CD4-positive, alpha-beta T cell treated with Interleukin-21 for 1 hour (primary cell): ENCODE data around the gene LRBA.

Experiments
- DNase-seq: peaks from one replicate; pipeline ENCODE4 v3.0.0-alpha.2; 2020

LRBA gene

DNA sequence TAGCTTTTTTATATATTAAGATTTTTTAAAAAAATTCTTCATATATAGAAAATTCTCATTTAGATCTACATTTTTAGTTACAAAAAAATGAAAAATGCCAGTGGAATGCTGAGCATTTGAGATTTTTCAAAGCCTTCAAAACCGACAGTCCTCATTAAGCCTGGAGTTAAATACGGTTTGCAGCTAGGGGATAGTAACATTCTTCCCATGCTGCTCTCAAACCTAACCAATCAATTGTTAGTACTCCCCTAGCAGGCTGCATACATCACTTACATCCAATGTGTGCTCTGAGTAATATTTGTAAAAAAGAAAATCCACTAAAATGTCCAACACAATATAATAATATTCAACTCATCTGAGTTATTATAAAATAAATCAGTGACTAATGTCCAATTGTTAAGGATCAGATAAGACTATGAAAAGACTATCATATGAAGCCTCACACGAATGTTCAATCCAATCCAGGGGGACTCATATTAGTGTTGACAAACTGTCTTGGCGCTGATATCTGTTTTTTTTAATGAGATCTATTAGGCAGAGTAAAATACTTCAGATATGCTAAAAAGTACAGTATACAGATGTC, 660.8 kb downstream of the LRBA start:
- no peak for DNase-seq

GRCh38 chr4:150348079-150348478, 667.0 kb downstream of the LRBA start:
- no peak for DNase-seq

DNA sequence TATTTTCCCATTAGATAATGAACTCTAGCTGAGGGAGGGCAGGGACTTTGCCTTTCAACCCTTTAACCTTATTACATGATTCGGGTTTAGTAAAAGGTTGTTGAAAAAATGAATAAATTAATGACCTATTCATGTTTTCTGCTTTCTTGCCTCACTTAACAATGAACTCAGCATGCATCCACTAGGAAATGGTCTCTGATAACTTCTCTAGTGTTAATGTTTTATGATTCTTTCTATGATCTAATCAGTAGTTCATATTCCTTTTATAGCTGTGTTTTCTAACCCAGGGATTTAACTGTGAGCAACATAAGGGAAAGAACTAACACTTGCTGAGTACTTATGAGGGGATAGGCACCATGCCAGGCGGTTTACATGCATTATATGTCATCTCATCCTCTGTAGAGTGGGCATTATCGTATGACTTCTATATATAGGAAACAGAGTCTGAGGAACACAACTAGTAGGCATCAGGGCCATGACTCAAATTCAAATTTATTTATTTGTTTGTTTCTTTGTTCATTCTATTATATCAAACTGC, 669.8 kb downstream of the LRBA start:
- DNase-seq: no peak

GRCh38 chr4:150343796-150344195, 671.3 kb downstream of the LRBA start:
- no peak for DNase-seq

- DNase-seq: no peak
These were observed 672.1 kb downstream of the LRBA start for GRCh38 chr4:150342945-150343344.

DNA sequence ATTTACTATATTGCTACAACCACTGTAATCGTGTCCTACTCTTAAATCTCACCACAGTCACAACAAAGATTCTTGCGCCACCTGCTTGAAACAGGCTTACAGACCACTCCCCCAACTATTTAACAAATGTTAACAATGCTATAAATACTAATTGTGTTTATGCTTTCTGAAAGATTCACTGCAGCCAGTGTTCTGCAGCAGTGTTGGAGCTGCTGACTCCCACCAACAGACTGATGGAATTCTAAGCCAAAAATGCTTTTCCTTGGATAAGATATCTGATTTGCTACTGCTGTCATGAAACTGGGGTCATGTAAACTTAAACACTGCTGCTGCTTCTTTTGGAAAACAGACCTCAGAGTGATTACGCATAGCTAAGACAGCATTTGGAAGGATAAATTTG, 677.4 kb downstream of the LRBA start:
- DNase-seq: no peak

DNA sequence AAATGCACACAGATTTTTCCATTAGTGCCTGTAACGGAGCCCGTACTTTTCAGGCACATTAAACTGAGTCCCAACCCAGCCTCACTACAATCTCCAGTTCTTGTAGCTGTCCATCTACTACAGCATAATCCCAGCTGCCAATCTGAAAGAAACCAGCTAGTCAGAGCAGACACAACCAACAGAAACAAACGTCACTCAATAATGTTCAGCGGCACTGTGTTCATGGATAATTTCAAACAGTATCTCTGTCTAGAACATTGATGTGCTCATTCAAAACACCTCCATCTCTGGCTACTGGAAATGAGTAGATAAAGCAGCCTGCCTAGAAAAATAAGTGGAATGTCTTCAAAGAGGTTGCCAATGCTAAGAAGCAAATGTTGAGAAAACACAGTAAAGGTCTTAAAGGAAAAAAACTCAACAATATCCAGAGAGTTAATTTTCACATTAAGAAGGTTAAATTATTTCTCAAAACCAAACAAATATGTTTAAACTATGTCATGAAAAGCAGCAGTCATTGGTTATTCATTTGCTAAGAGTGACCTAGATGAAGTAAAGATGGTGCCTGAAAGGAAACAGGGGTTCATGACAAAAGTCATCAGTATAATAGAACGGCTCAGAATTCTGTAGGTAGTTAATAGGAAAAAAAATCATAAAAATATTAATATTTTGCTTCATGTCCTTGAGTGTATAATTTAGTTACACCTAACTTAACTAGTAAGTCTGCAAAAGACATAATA, 678.2 kb downstream of the LRBA start:
- DNase-seq: no peak

- no peak for DNase-seq
These were observed 682.1 kb downstream of the LRBA start for GRCh38 chr4:150332961-150333360.

GRCh38 chr4:150332086-150332485, 683.0 kb downstream of the LRBA start:
- no peak for DNase-seq

DNA sequence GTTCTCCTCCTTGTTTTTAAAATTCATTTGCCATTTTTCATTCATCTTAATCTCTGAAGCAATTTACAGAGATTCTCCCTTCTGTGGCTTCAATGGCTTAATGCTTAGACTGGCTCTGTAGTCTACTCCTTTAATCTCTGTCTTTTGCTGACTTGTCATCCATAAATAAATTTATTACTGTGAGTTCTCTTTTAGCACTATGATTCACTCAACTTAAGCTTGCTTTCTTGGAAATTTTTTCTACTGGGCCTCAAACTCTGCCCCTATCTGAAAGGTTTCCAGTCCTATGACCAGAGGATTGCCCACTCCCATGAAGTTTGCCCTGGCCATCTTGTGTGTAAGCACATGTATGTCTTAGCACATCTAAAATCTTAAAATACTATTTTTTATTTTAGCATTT, 685.7 kb downstream of the LRBA start:
- DNase-seq: no peak

DNA sequence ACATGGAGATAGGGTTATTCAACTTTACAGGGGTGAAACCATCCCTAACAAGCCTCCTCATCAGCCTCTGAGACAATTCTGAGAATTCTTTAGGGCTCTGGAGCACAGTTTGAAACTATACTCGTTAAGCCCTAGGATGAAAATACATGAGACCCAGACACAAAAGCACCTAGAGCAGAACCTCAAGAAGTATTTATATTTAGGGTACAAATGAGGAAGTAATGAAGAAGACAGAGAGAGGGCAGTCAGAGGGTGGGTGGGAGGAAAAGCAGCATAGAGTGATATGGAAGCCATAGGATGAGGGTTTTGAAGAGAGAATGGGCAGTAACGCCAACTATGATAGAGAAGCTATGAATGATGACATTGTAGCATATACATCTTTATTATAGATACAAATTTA, 686.6 kb downstream of the LRBA start:
- no peak for DNase-seq

GRCh38 chr4:150327262-150327780, 687.8 kb downstream of the LRBA start:
- DNase-seq: no peak

- no peak for DNase-seq
These were observed 689.2 kb downstream of the LRBA start for GRCh38 chr4:150325872-150326271.

DNA sequence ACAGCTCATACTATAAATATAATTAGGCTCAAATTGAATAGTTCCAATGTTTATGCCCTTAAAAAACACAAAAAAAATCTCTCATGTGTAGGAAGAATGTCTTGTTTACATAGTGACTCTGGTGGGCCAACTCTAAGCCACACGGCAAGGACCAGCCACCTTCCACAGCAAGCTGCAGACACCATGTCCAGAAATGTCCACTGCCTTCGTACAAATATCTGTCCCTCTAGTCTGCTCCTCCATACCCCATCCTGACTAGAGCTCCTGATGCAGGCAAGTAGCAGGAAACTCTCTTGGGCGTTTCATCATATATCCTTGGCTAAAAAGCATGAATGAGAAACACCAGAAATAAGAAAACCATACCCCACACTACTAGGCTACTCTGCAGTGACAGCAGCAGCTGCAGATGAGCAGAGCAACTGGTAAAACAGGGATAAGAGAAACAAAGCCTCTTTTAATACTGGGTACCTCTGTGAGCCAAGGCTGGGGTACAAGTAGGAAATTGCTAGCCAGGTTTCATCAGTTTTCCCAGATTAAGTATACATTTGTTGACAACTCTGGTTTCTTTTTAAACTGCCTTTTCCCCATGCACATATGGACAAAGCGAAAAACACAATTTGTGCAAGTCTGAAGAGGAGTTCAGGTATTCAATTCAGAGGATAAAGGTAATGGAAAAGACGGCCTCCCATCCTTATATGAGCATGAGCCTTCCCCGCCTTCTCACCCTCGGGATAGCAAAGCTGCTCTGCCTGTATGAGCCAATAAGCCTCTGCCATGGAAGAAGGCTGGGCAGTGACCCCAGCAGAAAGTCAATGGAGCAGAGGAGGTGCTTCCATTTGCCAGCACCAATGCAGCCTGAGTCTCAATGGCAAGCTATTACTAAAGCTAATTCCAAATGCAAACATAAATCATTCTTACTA, 691.4 kb downstream of the LRBA start:
- DNase-seq: no peak

GRCh38 chr4:150322646-150323045, 692.4 kb downstream of the LRBA start:
- DNase-seq: no peak

- DNase-seq: no peak
These were observed 694.0 kb downstream of the LRBA start for GRCh38 chr4:150321113-150321512.

- no peak for DNase-seq
These were observed 696.1 kb downstream of the LRBA start for GRCh38 chr4:150318971-150319370.

GRCh38 chr4:150318527-150318926, 696.6 kb downstream of the LRBA start:
- no peak for DNase-seq

GRCh38 chr4:150316332-150317205, 698.5 kb downstream of the LRBA start:
- DNase-seq: no peak

GRCh38 chr4:150315691-150316090, 699.4 kb downstream of the LRBA start:
- no peak for DNase-seq

- DNase-seq: no peak
These were observed 699.9 kb downstream of the LRBA start for GRCh38 chr4:150315175-150315574.

DNA sequence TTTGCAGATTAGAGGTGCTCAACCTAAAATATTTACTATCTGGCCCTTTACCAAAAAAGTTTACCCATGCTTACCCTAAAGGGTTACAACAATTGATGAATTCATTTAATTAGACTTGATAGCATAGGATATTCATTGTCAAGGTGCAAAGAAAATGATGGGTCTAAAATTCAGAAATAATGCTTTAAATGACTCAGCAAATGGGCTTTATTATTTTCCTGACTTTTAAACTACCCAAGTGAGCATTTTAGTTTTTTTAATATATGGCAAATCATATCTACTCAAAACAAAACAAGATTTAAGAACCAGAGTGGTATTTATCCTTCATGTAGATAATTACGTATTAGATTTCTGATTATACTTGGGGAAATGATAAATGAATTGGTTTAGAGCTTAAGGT, 701.1 kb downstream of the LRBA start:
- no peak for DNase-seq
